Colonic mucosa (tissue), 4 donors: Measurements from ENCODE around the gene FOXP2. TPM values are rescaled to one million over a fixed set of nuclear protein-coding genes. Genes with fewer than 3 reads are reported as not detected.
"Not testable (repeated sequence)": the region's sequence is repeated elsewhere in the genome, so short reads cannot be mapped to it uniquely, and the experiment has no call there.

Experiments used
- DNase-seq: peaks from one replicate; pipeline ENCODE4 v3.0.0-alpha.2; 2020
- H3K27ac ChIP-seq: fragments of 200-600 bp; one replicate; pipeline ENCODE4 v1.8.0; 2021
- H3K27me3 ChIP-seq: fragments of 200-600 bp; one replicate; pipeline ENCODE4 v1.8.0; 2021
- H3K36me3 ChIP-seq: fragments of 200-600 bp; one replicate; pipeline ENCODE4 v1.8.0; 2021
- H3K4me1 ChIP-seq: fragments of 200-600 bp; one replicate; pipeline ENCODE4 v1.8.0; 2021; ENCODE audit warnings: mild to moderate bottlenecking
- H3K4me3 ChIP-seq: fragments of 200-600 bp; one replicate; pipeline ENCODE4 v1.8.0; 2021
- H3K9ac ChIP-seq, 2 donors: one replicate each; pipeline ENCODE4 v1.7.0; 2013; ENCODE audit warnings: control low read depth in 2 of 2, low read depth in 2 of 2, low read length in 2 of 2
- H3K9me3 ChIP-seq: fragments of 200-600 bp; one replicate; pipeline ENCODE4 v1.8.0; 2021
- CTCF ChIP-seq: fragments of 200-600 bp; IDR thresholded peaks from one replicate; pipeline ENCODE4 v1.8.0; 2022; ENCODE audit warnings: antibody characterized with exemption, mild to moderate bottlenecking
- intact Hi-C: fragments of 100-400 bp; cut with DNase I; formaldehyde crosslinking; loops from one replicate; pipeline ENCODE4 v1.14.1; 2022
- total RNA-seq, 2 donors: library from RNA; stranded (reverse); fragmentation: NEBNext Ultra II Directional in 1 of 2; extraction: Animal tissue kit (Norgen Biotek cat#: 25700) in 1 of 2; gene quantifications; one replicate each; pipeline ENCODE4 v1.2.1, GENCODE V29; 2021
- donor health status: healthy.
- donor health status: DM: no; HTN: no; CAD: no.
- donor health status: DM: no; HTN: no; CAD: no.

The FOXP2 gene
- total RNA-seq, 2 donors from 2014 or later: 5.3 to 20.0 TPM

GRCh38 chr7:114432061-114432460, 17.4 kb downstream of the FOXP2 start:
- no peak overlapping the region for H3K27ac ChIP-seq
- DNase-seq: no peak
- H3K36me3 ChIP-seq: no peaks in the 10 kb centered on the region
- H3K9ac ChIP-seq: no peak overlapping the region
- intact Hi-C loops: no loop called here
- no peak overlapping the region for H3K4me3 ChIP-seq
- TF ChIP-seq CTCF: no peak
- H3K9me3 ChIP-seq: no peaks in the 10 kb centered on the region
- H3K27me3 ChIP-seq: no peaks in the 10 kb centered on the region
- H3K4me1 ChIP-seq: no peaks in the 10 kb centered on the region

GRCh38 chr7:114432703-114433102, 18.1 kb downstream of the FOXP2 start:
- DNase-seq: no peak
- no peak for TF ChIP-seq CTCF
- Histone ChIP-seq H3K36me3 (no peaks in the 10 kb centered on the region), H3K9me3 (no peaks in the 10 kb centered on the region), H3K4me1 (no peaks in the 10 kb centered on the region), H3K27ac (no peak overlapping the region), H3K4me3 (no peak overlapping the region), H3K27me3 (no peaks in the 10 kb centered on the region), H3K9ac (no peak overlapping the region)
- intact Hi-C loops: no loop called here

- Histone ChIP-seq H3K27me3 (no peaks in the 10 kb centered on the region), H3K4me1 (no peaks in the 10 kb centered on the region), H3K9me3 (no peaks in the 10 kb centered on the region), H3K36me3 (no peaks in the 10 kb centered on the region), H3K9ac (no peak overlapping the region), H3K4me3 (no peak overlapping the region), H3K27ac (no peak overlapping the region)
- intact Hi-C loops: no loop called here
- DNase-seq: no peak
- TF ChIP-seq CTCF: no peak
Observed at GRCh38 chr7:114439581-114439980, 25.0 kb downstream of the FOXP2 start.

GRCh38 chr7:114440927-114441326, 26.3 kb downstream of the FOXP2 start:
- H3K9me3 ChIP-seq, DNase-seq, H3K27me3 ChIP-seq, H3K4me3 ChIP-seq, intact Hi-C loops, H3K4me1 ChIP-seq, H3K27ac ChIP-seq, H3K9ac ChIP-seq, H3K36me3 ChIP-seq: not testable (repeated sequence)

GRCh38 chr7:114444196-114444595, 29.6 kb downstream of the FOXP2 start:
- Histone ChIP-seq H3K9ac (no peak overlapping the region), H3K27me3 (no peaks in the 10 kb centered on the region), H3K4me1 (no peaks in the 10 kb centered on the region), H3K27ac (no peak overlapping the region), H3K9me3 (no peaks in the 10 kb centered on the region), H3K4me3 (no peak overlapping the region), H3K36me3 (no peaks in the 10 kb centered on the region)
- DNase-seq: no peak
- intact Hi-C loops: no loop called here
- no peak for TF ChIP-seq CTCF

GRCh38 chr7:114450431-114450830, 35.8 kb downstream of the FOXP2 start:
- Histone ChIP-seq H3K4me1 (no peaks in the 10 kb centered on the region), H3K4me3 (no peak overlapping the region), H3K27me3 (no peaks in the 10 kb centered on the region), H3K27ac (no peak overlapping the region), H3K9ac (no peak overlapping the region), H3K9me3 (no peaks in the 10 kb centered on the region), H3K36me3 (no peaks in the 10 kb centered on the region)
- no peak for DNase-seq
- TF ChIP-seq CTCF: no peak
- intact Hi-C loops: no loop called here
